HG03039 (cell line): Measurements from ENCODE around the gene NPY.
"Not testable (repeated sequence)": the region's sequence is repeated elsewhere in the genome, so short reads cannot be mapped to it uniquely, and the experiment has no call there.

ENCODE experiments used
- ATAC-seq: cut with Tn5 transposase; IDR thresholded peaks from one replicate; pipeline ENCODE4 v1.9.1; 2021; ENCODE audit warnings: mild to moderate bottlenecking, moderate library complexity; ENCODE audit not compliant: unreplicated experiment

NPY gene

DNA sequence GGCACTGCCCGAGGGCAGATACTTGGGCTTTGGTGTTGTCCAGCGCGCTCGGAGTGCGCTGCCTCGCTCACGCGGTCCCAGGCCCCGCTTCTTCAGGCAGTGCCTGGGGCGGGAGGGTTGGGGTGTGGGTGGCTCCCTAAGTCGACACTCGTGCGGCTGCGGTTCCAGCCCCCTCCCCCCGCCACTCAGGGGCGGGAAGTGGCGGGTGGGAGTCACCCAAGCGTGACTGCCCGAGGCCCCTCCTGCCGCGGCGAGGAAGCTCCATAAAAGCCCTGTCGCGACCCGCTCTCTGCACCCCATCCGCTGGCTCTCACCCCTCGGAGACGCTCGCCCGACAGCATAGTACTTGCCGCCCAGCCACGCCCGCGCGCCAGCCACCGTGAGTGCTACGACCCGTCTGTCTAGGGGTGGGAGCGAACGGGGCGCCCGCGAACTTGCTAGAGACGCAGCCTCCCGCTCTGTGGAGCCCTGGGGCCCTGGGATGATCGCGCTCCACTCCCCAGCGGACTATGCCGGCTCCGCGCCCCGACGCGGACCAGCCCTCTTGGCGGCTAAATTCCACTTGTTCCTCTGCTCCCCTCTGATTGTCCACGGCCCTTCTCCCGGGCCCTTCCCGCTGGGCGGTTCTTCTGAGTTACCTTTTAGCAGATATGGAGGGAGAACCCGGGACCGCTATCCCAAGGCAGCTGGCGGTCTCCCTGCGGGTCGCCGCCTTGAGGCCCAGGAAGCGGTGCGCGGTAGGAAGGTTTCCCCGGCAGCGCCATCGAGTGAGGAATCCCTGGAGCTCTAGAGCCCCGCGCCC lies at the start of gene NPY:
NPY (plus strand) TSS at position 294 of the 802 bp plus-strand sequence. CDS start 1,051 bp downstream, outside the sequence.
- ATAC-seq = no peak

DNA sequence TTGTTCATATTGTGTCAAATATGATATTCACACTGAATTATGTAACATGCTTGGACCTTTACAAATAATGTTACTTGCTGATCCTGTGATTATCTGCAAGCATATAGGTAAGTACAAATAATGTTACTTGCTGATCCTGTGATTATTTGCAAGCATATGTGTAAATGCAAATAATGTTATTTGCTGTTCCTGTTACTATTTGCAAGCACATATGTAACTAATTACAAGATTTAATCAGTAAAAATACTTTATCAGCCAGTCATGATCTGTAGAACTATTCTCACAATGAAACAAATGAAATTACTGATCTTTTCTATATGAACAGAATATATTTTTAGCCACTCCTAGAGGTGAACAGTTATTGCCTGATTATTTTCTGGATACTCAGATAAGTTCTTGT lies 44.7 kb upstream of the NPY start:
- no peak for ATAC-seq

DNA sequence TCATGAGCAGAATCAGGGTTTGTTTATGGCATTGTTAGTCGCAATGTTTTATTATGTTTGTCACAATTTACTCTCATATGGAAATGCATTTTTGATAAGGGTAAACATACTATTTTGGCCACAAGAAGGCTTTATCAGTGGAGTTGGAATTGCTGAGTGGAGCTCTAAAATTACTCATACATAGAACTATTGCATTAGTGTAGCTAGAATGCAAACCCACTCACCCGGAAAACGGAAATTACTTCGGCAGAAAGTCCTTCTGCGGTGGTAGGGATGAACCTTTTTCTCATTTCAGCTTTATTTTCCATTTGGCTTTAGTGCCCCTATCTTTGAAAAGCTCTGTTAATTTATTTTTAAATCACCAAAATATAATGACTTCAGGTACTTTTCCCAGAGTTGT lies 42.8 kb upstream of the NPY start:
- no peak for ATAC-seq

DNA sequence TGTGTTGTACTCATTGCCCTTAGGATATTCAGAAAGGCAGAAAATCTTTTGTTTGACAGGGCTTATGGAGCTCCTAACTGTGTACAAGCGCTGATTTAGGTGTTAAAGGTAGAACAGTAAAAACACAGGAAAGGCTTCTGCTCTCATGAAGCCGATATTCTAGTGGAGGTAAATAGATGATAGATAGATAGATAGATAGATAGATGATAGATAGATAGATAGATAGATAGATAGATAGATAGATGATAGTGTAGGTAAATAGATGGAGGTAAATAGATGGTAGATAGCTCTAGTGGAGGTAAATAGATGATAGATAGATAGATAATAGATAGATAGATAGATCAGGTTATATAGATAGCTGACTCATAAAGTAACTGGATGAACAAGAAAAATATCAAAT lies 39.4 kb upstream of the NPY start:
- ATAC-seq = no peak

DNA sequence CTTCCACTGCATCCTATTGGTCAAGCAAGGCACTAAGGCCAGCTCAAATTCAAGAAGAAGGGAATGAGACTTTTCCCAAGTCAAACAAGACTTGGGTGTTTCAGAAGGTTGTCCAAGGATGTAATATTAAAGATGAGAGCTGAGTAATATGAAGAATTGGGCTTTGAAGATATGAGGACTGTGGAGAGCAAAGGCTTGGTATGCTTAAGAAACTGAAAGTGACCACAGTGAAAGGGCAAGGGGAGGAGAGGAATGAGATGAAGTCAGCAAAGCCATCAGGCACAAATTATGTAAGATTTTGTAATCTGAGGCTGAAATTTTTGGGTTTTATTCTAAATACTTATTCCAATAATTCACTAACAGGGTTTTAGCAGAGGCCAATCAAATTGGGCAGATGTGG lies 38.6 kb upstream of the NPY start:
- peak; percentile 77 for ATAC-seq

DNA sequence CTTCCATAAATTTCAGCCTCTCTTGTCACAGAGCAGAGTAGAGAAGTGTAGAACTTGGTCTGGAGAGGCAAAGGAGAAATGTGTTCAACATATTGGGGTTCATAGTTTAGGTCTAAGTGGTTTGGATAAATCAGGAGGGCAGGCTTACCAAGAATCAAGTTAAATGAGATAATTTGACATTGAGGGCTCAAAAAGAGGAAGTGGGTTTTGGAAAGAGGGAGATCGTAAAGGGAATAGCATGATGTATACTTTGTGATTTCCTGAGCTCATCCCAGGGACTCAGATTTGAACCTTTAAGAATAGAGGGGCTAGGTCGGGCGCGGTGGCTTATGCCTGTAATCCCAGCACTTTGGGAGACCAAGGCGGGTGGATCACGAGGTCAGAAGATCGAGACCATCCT lies 34.7 kb upstream of the NPY start:
- no peak for ATAC-seq

DNA sequence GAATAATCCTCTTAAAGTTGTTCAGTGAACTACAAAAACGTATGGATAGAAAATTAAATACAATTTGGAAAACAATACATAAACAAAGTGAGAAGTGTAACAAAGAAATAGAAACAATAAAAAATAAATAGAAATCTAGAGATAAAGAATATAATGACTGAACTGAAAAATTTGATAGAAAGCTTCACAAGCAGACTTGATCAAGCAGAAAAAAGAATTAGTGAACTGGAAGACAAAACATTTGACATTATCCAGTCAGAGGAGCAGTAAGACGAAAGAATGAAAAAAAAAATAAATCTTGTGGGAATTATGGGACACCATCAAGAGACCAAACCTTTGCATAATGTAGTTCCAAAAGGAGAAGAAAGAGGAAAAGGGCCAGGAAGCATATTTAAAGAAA lies 32.4 kb upstream of the NPY start:
- ATAC-seq = no peak

DNA sequence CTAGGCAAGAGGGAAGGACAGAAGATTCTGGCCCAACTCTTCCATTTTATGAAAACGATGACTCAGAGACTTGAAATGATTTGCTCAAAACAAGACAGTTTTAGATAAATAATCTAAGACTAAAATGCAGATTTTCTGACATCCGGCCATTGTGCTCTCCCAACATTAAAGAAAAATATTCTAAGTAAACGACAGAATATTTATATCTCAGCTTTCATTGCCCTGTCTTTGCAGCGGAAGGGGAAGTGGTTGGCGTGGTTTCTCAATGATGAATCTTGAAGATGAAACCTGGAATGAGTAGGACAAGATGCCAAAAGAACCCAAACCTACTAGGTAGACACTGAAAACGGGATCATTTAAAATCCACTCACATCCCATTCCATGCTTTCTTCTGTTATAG lies 28.9 kb upstream of the NPY start:
- ATAC-seq = no peak

DNA sequence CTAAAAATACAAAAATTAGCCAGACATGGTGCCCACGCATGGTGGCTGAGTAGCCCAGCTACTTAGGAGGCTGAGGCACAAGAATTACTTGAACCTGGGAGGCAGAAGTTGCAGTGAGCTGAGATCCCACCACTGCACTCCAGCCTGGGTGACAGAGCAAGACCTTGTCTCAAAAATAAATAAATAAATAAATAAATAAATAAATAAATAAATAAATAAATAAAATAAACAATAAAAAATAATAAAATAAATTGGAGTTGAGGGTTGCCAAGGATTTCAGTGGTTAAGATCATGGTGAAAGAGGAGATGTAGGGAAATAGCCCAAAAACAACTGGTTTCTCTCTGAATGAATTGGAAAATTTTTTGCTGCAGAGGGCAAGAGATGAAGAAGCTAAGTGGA lies 25.7 kb upstream of the NPY start:
- not testable (repeated sequence) for ATAC-seq

DNA sequence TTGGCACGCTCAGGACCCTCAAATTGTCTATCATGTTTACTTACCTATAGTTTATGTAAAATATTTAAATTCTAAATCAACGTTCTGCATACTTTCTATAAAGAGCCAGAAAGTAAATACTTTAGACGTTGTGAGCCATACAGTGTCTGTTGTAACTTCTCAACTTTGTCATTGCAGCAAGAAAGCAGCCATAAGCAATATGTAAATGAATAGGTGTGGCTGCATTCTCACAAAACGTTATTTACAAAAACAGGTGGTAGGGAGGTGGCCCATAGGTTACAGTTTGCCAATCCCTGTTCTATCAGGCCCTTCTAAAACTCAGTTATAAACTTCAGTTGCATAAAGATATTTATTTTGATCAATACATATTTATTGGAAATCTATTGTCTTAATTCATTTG lies 12.1 kb upstream of the NPY start:
- no peak for ATAC-seq

DNA sequence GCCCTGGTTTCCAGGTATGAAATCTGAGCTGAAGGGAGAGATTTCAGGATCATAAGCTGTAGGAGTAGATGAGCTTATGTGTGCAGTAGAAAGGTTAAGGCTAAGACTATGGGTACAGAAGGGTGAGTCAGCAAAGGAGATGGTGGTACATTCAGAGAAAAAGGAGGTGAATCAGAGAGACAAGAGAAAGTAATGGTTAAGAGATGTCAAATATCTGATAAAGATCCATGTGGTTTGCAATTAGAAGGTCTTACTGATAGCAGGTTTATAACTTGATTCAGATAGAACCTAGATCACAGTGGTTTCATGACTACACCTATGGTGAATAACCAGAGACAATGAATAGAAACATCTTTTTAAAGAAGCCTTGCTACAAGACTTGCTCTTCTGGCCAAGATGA lies 4.5 kb upstream of the NPY start:
- ATAC-seq = no peak

DNA sequence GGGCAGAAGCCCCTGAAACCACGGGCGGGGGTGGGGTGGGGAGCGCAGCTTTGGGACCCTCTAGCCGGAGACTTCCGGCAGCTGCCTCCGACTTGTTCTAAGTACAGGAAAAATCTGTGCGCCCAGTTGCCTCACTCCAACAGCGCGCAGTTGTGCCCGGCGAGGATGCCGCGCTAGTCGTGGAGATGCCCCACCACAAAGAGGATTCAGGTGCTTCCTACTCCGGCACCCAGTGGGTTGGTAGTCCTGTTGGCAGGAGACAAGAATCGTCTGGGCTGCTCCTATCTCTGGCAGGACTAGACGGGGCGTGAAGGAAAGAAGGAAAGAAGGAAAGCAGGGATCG lies 465 bp upstream of the NPY start:
- ATAC-seq = no peak

DNA sequence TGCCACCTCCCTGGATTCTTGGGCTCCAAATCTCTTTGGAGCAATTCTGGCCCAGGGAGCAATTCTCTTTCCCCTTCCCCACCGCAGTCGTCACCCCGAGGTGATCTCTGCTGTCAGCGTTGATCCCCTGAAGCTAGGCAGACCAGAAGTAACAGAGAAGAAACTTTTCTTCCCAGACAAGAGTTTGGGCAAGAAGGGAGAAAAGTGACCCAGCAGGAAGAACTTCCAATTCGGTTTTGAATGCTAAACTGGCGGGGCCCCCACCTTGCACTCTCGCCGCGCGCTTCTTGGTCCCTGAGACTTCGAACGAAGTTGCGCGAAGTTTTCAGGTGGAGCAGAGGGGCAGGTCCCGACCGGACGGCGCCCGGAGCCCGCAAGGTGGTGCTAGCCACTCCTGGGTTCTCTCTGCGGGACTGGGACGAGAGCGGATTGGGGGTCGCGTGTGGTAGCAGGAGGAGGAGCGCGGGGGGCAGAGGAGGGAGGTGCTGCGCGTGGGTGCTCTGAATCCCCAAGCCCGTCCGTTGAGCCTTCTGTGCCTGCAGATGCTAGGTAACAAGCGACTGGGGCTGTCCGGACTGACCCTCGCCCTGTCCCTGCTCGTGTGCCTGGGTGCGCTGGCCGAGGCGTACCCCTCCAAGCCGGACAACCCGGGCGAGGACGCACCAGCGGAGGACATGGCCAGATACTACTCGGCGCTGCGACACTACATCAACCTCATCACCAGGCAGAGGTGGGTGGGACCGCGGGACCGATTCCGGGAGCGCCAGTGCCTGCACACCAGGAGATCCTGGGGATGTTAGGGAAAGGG lies 913 bp downstream of the NPY start:
- ATAC-seq = no peak

DNA sequence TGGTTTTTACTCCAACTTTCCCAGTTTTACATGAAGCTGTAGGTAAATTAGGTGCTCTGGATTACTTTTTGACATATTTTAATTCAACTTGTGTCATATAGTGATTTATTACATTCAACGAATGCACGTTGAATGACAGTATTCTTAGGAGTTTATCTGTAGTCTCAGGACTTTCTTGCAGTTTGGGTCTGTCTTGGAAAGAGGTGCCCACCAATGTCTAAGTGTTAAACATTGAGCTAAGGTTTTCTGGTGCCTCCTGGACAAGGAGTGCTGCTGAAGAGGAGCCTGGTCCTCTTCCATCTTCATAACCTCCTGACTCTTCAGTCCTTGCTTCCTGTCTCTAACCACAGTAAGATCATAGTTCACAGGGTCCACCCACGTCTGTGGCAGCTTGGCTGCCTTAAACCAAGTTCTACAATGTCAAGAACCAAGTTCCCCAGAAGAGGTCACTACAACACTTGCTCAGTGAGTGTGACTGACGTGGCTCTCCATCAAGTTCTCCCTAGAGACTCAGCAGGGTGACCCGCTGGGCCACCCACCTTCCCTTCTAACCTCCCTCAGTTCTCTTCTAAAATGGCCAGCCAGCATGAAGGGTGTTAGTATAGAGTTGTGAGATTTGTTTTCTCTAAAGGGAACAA lies 6.1 kb downstream of the NPY start:
- ATAC-seq = peak; percentile 98

DNA sequence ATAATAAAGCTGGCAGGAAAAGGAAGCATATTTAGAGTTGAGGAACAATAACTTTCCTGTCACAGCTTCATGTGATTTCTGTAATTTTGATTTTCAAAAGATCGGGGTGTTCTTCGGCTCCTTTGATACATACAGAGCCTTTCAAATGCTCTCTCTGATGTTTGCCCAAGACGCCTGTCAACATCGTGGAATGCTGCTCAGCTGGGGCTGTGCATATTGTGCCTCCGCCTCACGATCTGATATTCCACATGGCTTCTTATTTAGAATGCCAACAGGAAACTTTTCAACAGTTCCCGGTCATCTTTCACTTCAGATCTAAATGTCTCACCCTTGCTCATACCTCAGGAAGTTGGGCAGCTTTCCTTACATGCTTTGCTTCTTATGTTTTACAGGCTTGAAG lies 7.3 kb downstream of the NPY start:
- no peak for ATAC-seq

DNA sequence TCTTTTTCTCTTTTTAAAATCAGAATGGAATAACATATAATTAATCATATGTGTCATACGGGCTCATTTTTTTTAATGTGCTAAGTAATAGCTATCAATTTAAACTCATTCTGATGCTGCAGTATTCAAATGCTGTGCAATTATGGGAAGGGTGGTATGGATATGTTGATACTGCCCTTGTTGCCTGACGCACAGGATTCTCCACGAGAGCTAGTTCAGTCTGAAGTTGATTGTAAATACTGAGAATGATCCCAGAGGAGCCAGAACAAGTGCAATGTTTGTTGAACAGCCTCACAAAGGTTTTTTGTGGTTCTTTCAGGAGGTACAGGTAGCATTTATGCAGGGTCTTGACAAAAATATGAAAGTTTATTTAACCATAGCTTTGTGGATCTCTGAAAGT lies 13.4 kb downstream of the NPY start:
- no peak for ATAC-seq

DNA sequence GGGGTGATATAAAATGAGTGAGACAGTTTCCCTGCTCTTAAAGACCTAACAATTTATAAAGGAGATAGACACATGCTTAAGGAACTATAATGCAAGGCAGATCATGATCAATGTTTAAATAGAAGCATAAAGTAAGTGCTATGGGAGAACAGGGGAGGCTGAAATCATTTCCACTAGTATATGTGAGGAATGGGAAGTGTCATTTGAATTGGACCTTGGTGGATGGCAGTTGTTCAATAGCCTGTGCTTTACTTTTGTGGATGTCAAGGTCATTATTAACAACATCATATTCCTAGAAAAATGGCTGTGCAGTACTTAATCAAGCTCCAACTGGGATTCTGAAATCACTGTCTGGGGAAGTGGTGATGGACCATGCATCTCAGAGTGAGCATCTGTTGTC lies 14.7 kb downstream of the NPY start:
- ATAC-seq = no peak

DNA sequence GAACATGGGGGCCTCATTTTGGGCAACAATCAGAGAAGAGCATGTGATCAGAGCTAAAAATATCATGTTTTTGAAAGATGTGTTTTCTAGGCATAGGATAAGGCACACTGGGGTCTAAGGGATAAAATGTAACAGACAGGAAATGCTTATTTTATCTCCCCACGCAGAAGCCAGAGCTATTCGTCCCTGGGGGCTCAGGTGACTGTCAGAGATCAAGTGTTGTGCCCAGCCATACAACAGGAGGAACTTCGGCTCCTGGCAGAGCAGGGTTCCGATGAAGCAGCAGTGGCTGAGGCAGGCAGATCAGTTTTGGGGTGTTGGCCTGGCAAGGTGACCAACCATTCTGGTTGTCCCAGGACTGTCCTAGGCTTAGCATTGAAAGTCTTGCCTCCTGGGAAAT lies 15.2 kb downstream of the NPY start:
- no peak for ATAC-seq

DNA sequence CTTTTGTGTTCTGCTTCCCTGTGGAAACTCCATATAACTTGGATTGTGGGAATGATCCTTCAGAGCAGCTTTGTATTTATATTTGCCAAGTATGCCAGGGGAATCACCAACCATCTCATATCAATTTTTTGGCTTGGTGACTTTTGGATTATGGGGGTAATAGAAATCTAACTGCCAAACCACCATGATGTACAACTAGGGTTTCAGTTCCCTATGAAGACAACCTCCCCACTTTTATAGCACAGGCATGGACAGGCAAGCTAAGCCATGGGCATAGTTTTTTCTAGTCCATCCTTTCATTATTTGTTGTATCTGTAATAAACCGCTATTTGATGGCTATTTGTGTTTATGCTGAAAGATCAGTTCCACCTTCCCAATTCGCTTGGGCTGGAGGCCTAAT lies 17.7 kb downstream of the NPY start:
- no peak for ATAC-seq

DNA sequence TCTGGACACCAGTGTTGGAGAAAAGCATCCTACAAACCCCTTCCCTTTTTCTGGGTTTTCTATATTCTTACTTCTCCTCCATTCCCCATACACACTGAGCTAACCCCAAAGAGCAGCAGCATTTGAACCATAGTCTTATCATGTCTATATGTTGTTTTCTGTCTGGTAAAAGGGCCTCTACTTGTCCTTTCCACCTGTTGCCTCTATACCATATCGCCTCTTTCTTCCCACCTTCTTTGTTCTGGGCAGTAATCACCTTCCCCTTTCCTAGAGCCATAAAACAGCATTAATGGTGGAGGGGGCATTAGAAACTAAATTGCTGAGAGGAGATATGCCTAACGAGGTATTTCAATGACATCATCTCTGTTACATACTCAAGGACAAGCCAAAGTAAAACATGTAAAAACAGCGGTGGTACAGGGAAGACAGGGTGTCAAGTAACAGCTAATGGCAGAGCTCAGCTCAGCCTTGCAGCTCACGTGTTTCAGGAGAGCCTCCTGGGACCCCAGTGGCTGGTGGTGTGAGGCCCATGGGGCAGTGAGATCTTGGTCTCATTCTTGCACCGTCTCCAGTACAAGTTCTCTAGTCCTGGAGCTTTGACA lies 20.6 kb downstream of the NPY start:
- no peak for ATAC-seq

DNA sequence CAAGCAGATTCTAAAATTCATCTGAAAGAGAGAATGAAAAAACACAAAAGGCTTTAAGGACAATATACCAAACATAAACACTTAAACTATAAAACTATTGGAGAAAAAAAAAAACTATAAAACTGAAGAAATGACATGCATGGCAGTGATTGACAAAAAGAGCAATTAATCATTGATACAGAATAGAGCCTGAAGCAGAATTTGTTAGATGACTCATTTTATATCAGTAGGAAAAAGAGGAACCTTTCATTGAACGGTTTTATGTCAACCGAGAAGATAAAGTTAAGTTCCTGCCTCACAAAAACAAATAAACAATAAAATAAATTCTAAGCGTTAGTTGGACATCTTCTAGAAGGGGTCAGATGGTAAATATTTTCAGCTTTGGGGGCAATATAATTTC lies 23.3 kb downstream of the NPY start:
- ATAC-seq = no peak

DNA sequence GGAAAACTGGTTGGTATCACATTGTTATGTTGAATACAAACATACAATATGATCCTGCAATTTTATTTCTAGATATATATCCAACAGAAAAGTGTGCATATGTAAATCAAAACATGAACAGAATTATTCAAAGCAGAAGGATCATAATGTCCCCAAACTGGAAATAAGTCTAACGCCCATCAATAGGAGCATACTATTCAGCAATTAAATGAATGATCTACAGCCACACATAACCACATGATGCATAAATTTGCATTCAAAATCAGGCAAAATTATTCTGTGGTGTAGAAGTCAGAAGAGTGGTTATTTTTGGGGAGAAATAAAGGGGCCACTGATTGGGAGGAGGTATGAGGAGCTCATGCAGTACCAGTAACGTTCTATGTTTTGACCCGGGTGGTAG lies 28.6 kb downstream of the NPY start:
- no peak for ATAC-seq
